NCI-H1417 (cell line): ENCODE measurements around the gene RBM39.
"Not testable (repeated sequence)": the region's sequence is repeated elsewhere in the genome, so short reads cannot be mapped to it uniquely, and the experiment has no call there.

ENCODE experiments used
- DNase-seq, 3 experiments: peaks; one replicate each; lab custom pipeline; 2025; lab: John Stamatoyannopoulos, UW

RBM39 gene

GRCh38 chr20:35756404-35756803 lies 14.3 kb upstream of the RBM39 start:
- DNase-seq, result no peak

GRCh38 chr20:35750611-35751010 lies 8.6 kb upstream of the RBM39 start:
- DNase-seq, result no peak

- DNase-seq, result not testable (repeated sequence)
These were observed 2.4 kb upstream of the RBM39 start for GRCh38 chr20:35744492-35744841.

GRCh38 chr20:35743693-35744491 lies 1.8 kb upstream of the RBM39 start:
- no peak for DNase-seq

GRCh38 chr20:35742741-35743523 lies 872 bp upstream of the RBM39 start:
- DNase-seq, result peak; percentile 25 to 73 (median 47)

GRCh38 chr20:35739294-35740163 lies 2.5 kb downstream of the RBM39 start:
- no peak for DNase-seq

GRCh38 chr20:35738410-35739179 lies 3.5 kb downstream of the RBM39 start:
- no peak for DNase-seq

GRCh38 chr20:35737865-35738333 lies 4.2 kb downstream of the RBM39 start:
- no peak for DNase-seq

GRCh38 chr20:35735826-35736470 lies 6.1 kb downstream of the RBM39 start:
- DNase-seq, result no peak

- DNase-seq, result no peak
These were observed 7.0 kb downstream of the RBM39 start for GRCh38 chr20:35734777-35735649.

- DNase-seq, result no peak
These were observed 7.7 kb downstream of the RBM39 start for GRCh38 chr20:35734374-35734773.

- no peak for DNase-seq
These were observed 9.4 kb downstream of the RBM39 start for GRCh38 chr20:35732644-35732982.

GRCh38 chr20:35731862-35732643 lies 10.0 kb downstream of the RBM39 start:
- no peak for DNase-seq

GRCh38 chr20:35731469-35731788 lies 10.6 kb downstream of the RBM39 start:
- no peak for DNase-seq

GRCh38 chr20:35730583-35731468 lies 11.2 kb downstream of the RBM39 start:
- no peak for DNase-seq

- DNase-seq, result no peak
These were observed 12.1 kb downstream of the RBM39 start for GRCh38 chr20:35729836-35730582.

- no peak for DNase-seq
These were observed 12.7 kb downstream of the RBM39 start for GRCh38 chr20:35729283-35729807.
